HG03558 (cell line): Measurements from ENCODE around the gene PROM1.

Experiments used
- ATAC-seq: cut with Tn5 transposase; IDR thresholded peaks from one replicate; pipeline ENCODE4 v1.9.1; 2021; ENCODE audit warnings: moderate number of reproducible peaks; ENCODE audit not compliant: unreplicated experiment; ENCODE audit errors: extremely low read depth

Gene PROM1

DNA sequence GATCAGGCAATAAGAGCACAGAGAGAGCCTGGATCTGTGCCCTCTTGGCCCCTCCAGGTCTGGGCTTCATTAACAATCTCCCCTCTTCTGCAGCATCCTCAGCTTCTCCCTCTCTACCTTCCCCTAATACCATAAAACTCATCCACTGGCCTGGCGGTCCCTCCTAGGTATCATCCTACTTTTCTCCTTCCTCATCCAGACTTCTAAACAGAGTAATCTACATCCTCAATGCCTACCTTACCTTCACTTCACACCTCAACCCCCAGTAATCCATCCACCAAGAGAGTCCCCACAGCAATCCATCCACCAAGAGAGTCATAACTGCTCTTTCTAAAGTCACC lies 162.3 kb downstream of the PROM1 start:
- no peak for ATAC-seq

- ATAC-seq = no peak
These were observed 162.9 kb downstream of the PROM1 start for GRCh38 chr4:15920723-15921591.

- ATAC-seq = no peak
These were observed 165.2 kb downstream of the PROM1 start for GRCh38 chr4:15918484-15919129.
